ENCODE results near the gene SLC25A34.
"Not testable (repeated sequence)": the region's sequence is repeated elsewhere in the genome, so short reads cannot be mapped to it uniquely, and the experiment has no call there.

The SLC25A34 gene

GRCh38 chr1:15693371-15693770, 42.7 kb upstream of the SLC25A34 start:
- Histone ChIP-seq H3K4me3 (ENCODE audit: low read depth in 1 of 2, low read length in 1 of 2) (no peak overlapping the region), H3K27ac (no peak overlapping the region), H3K4me1 (ENCODE audit: control insufficient read depth in 1 of 2, insufficient read depth in 1 of 2, low read depth in 1 of 2, low read length in 1 of 2) (peaks cover 13 to 15% of the 10 kb centered on the region in 2 experiments), H3K27me3 (no peaks in the 10 kb centered on the region), H3K36me3 (peaks cover 5% of the 10 kb centered on the region), H3K9me3 (no peaks in the 10 kb centered on the region)
- TF ChIP-seq CTCF (IDR thresholded peaks at IDR 0.05), result no peak

- Histone ChIP-seq H3K4me1 (ENCODE audit: control insufficient read depth in 1 of 2, insufficient read depth in 1 of 2, low read depth in 1 of 2, low read length in 1 of 2) (peaks cover 13 to 15% of the 10 kb centered on the region in 2 experiments), H3K27me3 (no peaks in the 10 kb centered on the region), H3K27ac (peak overlapping the region; percentile 78), H3K9me3 (no peaks in the 10 kb centered on the region), H3K4me3 (ENCODE audit: low read depth in 1 of 2, low read length in 1 of 2) (peak overlapping the region; percentile 31 to 44), H3K36me3 (peaks cover 9% of the 10 kb centered on the region)
- no peak for TF ChIP-seq CTCF (IDR thresholded peaks at IDR 0.05)
These were observed 39.0 kb upstream of the SLC25A34 start for GRCh38 chr1:15696956-15697521.

- H3K9me3 ChIP-seq, result no peaks in the 10 kb centered on the region
- peaks cover 10% of the 10 kb centered on the region for H3K36me3 ChIP-seq
- peaks cover 13 to 15% of the 10 kb centered on the region in 2 experiments for H3K4me1 ChIP-seq (ENCODE audit: control insufficient read depth in 1 of 2, insufficient read depth in 1 of 2, low read depth in 1 of 2, low read length in 1 of 2)
- H3K27me3 ChIP-seq, result no peaks in the 10 kb centered on the region
- TF ChIP-seq CTCF (IDR thresholded peaks at IDR 0.05), result no peak
- no peak overlapping the region for H3K27ac ChIP-seq
- no peak overlapping the region for H3K4me3 ChIP-seq (ENCODE audit: low read depth in 1 of 2, low read length in 1 of 2)
These were observed 37.9 kb upstream of the SLC25A34 start for GRCh38 chr1:15698201-15698600.

- not testable (repeated sequence) for H3K36me3 ChIP-seq; H3K9me3 ChIP-seq; H3K4me3 ChIP-seq (ENCODE audit: low read depth in 1 of 2, low read length in 1 of 2); H3K27ac ChIP-seq; H3K27me3 ChIP-seq
- H3K4me1 ChIP-seq (ENCODE audit: control insufficient read depth in 1 of 2, insufficient read depth in 1 of 2, low read depth in 1 of 2, low read length in 1 of 2), result peaks cover 13 to 15% of the 10 kb centered on the region in 2 experiments
These were observed 36.7 kb upstream of the SLC25A34 start for GRCh38 chr1:15699321-15699720.

GRCh38 chr1:15700508-15700907, 35.5 kb upstream of the SLC25A34 start:
- H3K4me1 ChIP-seq (ENCODE audit: control insufficient read depth in 1 of 2, insufficient read depth in 1 of 2, low read depth in 1 of 2, low read length in 1 of 2), result peaks cover 13 to 15% of the 10 kb centered on the region in 2 experiments
- TF ChIP-seq CTCF (IDR thresholded peaks at IDR 0.05), result no peak
- no peak overlapping the region for H3K27ac ChIP-seq
- no peaks in the 10 kb centered on the region for H3K9me3 ChIP-seq
- no peaks in the 10 kb centered on the region for H3K27me3 ChIP-seq
- peaks cover 8% of the 10 kb centered on the region for H3K36me3 ChIP-seq
- H3K4me3 ChIP-seq (ENCODE audit: low read depth in 1 of 2, low read length in 1 of 2), result no peak overlapping the region

GRCh38 chr1:15701784-15702183, 34.3 kb upstream of the SLC25A34 start:
- Histone ChIP-seq H3K4me1 (ENCODE audit: control insufficient read depth in 1 of 2, insufficient read depth in 1 of 2, low read depth in 1 of 2, low read length in 1 of 2) (peaks cover 11% of the 10 kb centered on the region in 2 experiments), H3K27ac (no peak overlapping the region), H3K36me3 (peaks cover 19% of the 10 kb centered on the region), H3K4me3 (ENCODE audit: low read depth in 1 of 2, low read length in 1 of 2) (no peak overlapping the region), H3K27me3 (no peaks in the 10 kb centered on the region), H3K9me3 (no peaks in the 10 kb centered on the region)
- no peak for TF ChIP-seq CTCF (IDR thresholded peaks at IDR 0.05)

Data from neutrophil (primary cell).